Lower leg skin (tissue), 4 donors: Measurements from ENCODE around the gene POMGNT1. TPM values are rescaled to one million over a fixed set of nuclear protein-coding genes. Genes with fewer than 3 reads are reported as not detected.

ENCODE experiments used
- DNase-seq, 2 donors: peaks; one replicate each; pipeline ENCODE4 v3.0.0-alpha.2; 2019; ENCODE audit warnings: low spot score in 2 of 2
- H3K4me3 ChIP-seq: fragments of 200-600 bp; sonication (generic); 2 replicates; pipeline ENCODE4 v1.5.1; 2017; ENCODE audit warnings: mild to moderate bottlenecking, low read depth; ENCODE audit not compliant: poor library complexity, severe bottlenecking
- POLR2A ChIP-seq, 2 donors: fragments of 450-650 bp; IDR thresholded peaks; one replicate each; pipeline ENCODE4 v1.6.1; 2016 to 2017; ENCODE audit warnings: antibody characterized with exemption in 2 of 2, mild to moderate bottlenecking in 1 of 2, moderate library complexity in 1 of 2
- WGBS, 2 donors: methylation state at CpG; one replicate each; pipeline ENCODE4 v1.1.5; 2018; 5-methylcytosine and 5-hydroxymethylcytosine counted together
- intact Hi-C: fragments of 100-400 bp; cut with DNase I; formaldehyde crosslinking; loops from one replicate; pipeline ENCODE4 v1.15.0; 2023; ENCODE audit warnings: low total_unique reads
- total RNA-seq, 4 donors: library from RNA; depleted of rRNA; stranded (reverse); fragments of >200 nt; gene quantifications; one replicate each; pipeline ENCODE4 v1.1.0, GENCODE V29; 2016
- TF ChIP-seq, protein P1 (sequence below), 3 donors: fragments of 450-650 bp; IDR thresholded peaks; one replicate each; pipeline ENCODE4 v1.5.1; 2016; ENCODE audit warnings: antibody characterized with exemption in 3 of 3, mild to moderate bottlenecking in 3 of 3, moderate library complexity in 2 of 3

POMGNT1 gene
- total RNA-seq, 4 donors from 2014 or later, result 26.4 to 46.7 (median 36.4) TPM

DNA sequence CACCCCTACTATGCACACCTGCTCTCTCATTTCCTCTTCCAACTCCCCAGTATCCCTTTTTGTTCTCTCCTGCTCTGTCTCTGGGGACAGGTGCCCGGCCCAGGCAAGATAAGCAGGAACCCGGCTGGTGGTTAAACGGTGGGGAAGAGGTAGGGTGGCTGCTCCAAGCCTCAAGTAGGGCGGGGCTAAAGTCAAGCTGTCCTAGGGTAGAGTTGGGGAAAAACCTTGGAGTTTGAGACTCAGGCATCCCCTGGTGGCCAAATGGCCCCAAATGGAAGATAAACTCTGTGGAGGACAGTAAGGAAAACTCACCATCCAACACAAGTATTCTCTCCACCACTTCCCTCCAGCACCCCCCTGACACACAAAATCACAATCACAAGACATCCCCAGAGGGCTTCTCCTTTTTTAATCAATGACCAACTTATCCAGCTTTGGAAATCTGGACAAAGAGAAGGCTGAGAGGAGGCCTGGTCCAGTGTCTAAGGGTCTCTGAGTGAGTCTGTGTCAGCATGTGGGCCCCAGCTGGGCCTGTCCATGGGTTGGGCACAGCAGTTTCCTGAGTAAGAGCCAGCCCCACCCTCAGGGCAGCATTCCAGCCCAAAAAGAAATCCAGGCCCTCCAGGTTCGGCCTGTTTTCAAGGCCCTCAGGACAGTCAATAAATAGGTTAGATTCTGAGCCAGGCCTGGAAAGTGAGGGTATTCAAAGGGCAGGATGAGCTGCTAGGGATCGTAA is 9.8 kb downstream of the POMGNT1 start:
- no peak for DNase-seq
- WGBS, 2 donors, result 51 to 63% methylated on average over 6 of the region's 6 CpGs
- no peak for TF ChIP-seq POLR2A (IDR thresholded peaks at IDR 0.05)
- TF ChIP-seq, protein P1, sequence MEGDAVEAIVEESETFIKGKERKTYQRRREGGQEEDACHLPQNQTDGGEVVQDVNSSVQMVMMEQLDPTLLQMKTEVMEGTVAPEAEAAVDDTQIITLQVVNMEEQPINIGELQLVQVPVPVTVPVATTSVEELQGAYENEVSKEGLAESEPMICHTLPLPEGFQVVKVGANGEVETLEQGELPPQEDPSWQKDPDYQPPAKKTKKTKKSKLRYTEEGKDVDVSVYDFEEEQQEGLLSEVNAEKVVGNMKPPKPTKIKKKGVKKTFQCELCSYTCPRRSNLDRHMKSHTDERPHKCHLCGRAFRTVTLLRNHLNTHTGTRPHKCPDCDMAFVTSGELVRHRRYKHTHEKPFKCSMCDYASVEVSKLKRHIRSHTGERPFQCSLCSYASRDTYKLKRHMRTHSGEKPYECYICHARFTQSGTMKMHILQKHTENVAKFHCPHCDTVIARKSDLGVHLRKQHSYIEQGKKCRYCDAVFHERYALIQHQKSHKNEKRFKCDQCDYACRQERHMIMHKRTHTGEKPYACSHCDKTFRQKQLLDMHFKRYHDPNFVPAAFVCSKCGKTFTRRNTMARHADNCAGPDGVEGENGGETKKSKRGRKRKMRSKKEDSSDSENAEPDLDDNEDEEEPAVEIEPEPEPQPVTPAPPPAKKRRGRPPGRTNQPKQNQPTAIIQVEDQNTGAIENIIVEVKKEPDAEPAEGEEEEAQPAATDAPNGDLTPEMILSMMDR (IDR thresholded peaks at IDR 0.05), result no peak
- H3K4me3 ChIP-seq, result no peak overlapping the region
- intact Hi-C loops, result no loop called here

- no peak for TF ChIP-seq POLR2A (IDR thresholded peaks at IDR 0.05)
- TF ChIP-seq, protein P1 (IDR thresholded peaks at IDR 0.05), result no peak
- intact Hi-C loops, result no loop called here
- DNase-seq, result no peak
- no peak overlapping the region for H3K4me3 ChIP-seq
- WGBS, 2 donors, result 81 to 87% methylated on average over 8 of the region's 8 CpGs
These were observed 10.9 kb downstream of the POMGNT1 start for GRCh38 chr1:46187106-46187869.

- TF ChIP-seq, protein P1 (IDR thresholded peaks at IDR 0.05), result no peak
- no peak for TF ChIP-seq POLR2A (IDR thresholded peaks at IDR 0.05)
- intact Hi-C loops, result no loop called here
- H3K4me3 ChIP-seq, result no peak overlapping the region
- 90 to 97% methylated on average over 2 of the region's 2 CpGs for WGBS, 2 donors
- DNase-seq, result no peak
These were observed 12.2 kb downstream of the POMGNT1 start for GRCh38 chr1:46186076-46186475.

- intact Hi-C loops, result loop anchor here (5.0 kb wide), 1 partner anchor 148 kb away; no protein-coding TSS in a partner anchor
- DNase-seq, result no peak
- no peak overlapping the region for H3K4me3 ChIP-seq
- TF ChIP-seq, protein P1 (IDR thresholded peaks at IDR 0.05), result no peak
- TF ChIP-seq POLR2A (IDR thresholded peaks at IDR 0.05), result no peak
- WGBS, 2 donors, result 50 to 55% methylated on average over 7 of the region's 7 CpGs
These were observed 13.1 kb downstream of the POMGNT1 start for GRCh38 chr1:46184920-46185658.

DNA sequence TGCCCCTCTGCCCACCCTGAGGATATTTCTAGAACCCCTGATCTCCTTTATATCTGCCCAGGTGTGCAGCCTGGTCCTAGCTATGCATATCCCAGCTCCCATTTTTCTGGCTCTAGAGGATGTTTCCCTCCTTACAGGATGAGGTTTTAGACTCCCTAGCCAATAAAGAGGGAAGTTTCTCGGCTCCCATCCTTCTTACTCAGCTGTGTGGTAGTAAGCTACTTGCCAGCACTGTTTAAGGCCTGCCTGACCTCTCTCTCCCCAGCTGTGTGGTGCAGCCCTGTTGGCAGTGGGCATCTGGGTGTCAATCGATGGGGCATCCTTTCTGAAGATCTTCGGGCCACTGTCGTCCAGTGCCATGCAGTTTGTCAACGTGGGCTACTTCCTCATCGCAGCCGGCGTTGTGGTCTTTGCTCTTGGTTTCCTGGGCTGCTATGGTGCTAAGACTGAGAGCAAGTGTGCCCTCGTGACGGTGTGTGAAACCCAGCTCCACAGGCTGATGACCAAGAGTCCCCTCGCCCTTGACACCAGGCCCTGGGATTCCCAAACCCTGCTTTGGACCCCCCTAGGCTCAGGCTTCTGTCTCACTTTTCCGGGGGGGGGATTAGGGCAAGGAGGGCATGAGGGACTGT is 14.2 kb downstream of the POMGNT1 start:
- 72 to 81% methylated on average over 12 of the region's 12 CpGs for WGBS, 2 donors
- no peak overlapping the region for H3K4me3 ChIP-seq
- DNase-seq, result no peak
- intact Hi-C loops, result loop anchor here (5.0 kb wide), 1 partner anchor 147 kb away; no protein-coding TSS in a partner anchor
- TF ChIP-seq, protein P1 (IDR thresholded peaks at IDR 0.05), result no peak
- no peak for TF ChIP-seq POLR2A (IDR thresholded peaks at IDR 0.05)
